GM19463 (cell line): ENCODE measurements around the gene SPECC1L.
A peak's percentile ranks its signal among the peaks of the same experiment; 100 is the strongest.
"Not testable (repeated sequence)": the region's sequence is repeated elsewhere in the genome, so short reads cannot be mapped to it uniquely, and the experiment has no call there.

Experiments used
- ATAC-seq: cut with Tn5 transposase; IDR thresholded peaks from one replicate; pipeline ENCODE4 v1.9.1; 2021; ENCODE audit warnings: mild to moderate bottlenecking, moderate library complexity; ENCODE audit not compliant: unreplicated experiment

Gene SPECC1L, protein sequence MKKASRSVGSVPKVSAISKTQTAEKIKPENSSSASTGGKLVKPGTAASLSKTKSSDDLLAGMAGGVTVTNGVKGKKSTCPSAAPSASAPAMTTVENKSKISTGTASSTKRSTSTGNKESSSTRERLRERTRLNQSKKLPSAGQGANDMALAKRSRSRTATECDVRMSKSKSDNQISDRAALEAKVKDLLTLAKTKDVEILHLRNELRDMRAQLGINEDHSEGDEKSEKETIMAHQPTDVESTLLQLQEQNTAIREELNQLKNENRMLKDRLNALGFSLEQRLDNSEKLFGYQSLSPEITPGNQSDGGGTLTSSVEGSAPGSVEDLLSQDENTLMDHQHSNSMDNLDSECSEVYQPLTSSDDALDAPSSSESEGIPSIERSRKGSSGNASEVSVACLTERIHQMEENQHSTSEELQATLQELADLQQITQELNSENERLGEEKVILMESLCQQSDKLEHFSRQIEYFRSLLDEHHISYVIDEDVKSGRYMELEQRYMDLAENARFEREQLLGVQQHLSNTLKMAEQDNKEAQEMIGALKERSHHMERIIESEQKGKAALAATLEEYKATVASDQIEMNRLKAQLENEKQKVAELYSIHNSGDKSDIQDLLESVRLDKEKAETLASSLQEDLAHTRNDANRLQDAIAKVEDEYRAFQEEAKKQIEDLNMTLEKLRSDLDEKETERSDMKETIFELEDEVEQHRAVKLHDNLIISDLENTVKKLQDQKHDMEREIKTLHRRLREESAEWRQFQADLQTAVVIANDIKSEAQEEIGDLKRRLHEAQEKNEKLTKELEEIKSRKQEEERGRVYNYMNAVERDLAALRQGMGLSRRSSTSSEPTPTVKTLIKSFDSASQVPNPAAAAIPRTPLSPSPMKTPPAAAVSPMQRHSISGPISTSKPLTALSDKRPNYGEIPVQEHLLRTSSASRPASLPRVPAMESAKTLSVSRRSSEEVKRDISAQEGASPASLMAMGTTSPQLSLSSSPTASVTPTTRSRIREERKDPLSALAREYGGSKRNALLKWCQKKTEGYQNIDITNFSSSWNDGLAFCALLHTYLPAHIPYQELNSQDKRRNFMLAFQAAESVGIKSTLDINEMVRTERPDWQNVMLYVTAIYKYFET

DNA sequence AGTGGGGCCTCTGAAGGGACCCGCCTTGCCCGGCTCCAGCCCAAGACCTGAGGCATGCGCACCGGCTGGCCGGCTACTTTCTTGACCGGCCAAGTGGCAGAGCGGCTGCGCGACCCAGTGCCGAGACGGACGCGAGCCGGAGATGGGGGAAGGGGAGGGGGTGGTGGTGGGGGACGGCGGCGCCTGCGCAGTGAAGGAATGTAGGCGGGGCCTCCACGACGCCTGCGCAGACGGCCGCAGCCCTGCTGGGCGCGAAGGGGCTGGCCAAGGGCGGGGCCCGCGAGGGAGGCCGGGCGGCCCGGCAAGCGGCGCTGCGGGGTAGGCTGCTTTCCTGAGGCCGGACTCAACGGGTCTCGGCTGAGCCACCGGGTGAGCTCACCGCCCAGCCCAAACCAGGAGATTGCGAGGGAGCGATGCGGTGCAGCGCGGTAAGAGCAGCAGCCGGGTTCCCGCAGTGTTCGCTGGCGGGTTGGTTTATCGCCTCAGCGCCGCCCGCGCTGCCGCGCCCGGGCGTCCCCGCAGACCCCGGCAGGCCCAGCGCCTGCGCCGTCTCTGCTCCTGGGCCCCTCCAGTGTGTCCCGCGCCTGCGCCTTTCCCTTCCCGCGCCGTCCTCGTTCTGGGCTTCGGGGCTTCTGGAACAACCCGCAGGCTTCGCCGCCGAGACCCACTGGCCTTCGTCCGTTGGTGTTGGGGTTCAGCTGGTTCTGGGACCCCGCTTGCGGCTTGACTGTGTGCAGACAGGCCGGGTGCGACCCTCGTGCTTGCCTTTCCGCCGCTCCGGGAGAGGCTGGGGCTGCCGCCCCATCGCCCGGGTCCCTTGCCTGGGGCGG is at the start of gene SPECC1L:
Gene SPECC1L (plus strand): TSS at position 276 of the 830 bp plus-strand sequence. CDS start 31,401 bp downstream, outside the sequence.
- ATAC-seq: peak; percentile 84

DNA sequence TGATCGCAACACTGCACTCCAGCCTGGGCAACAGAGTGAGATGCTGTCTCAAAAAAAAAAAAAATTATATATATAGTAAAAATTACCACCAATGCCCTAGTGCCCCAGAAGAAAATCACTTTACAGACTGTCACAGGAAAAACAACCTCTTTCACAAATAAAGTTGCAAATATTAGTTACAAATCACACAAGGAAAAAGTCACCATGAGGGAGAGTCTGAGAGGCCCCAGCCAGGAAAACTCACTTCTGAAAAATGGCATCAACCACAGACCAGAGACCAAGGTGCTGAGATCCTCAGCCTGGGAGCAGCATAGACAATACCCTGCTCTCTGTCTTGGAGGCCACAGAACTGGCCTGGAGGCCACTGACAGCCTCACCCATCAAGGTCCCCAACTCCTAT is 46.2 kb upstream of the SPECC1L start:
- ATAC-seq: no peak

DNA sequence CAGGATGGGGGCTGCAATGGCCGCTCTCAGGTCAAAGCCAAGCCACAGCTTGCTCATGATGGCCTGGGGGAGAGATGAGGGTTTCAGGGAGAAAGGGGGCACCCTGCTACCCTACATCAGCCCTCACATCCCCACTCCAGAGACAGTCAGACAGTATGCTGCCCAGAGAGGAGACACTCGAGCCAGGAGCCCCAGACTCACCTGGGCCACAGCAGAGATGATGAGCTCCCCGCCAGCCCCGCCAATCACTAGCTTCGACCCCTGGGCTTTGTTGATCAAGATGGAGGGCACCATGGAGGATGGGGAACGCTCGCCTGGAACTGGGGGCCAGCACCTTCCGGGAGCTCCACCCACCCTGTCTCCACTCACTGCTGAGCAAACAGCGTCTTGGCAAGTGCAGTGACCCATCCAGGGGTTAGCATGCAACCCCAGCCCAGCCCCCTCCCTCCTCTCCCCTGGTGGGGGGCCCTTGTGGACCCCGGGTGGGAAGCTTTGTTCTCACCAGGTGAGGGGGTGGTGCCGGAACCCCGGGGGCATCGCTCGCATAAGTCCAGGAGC is 45.5 kb upstream of the SPECC1L start:
- no peak for ATAC-seq

DNA sequence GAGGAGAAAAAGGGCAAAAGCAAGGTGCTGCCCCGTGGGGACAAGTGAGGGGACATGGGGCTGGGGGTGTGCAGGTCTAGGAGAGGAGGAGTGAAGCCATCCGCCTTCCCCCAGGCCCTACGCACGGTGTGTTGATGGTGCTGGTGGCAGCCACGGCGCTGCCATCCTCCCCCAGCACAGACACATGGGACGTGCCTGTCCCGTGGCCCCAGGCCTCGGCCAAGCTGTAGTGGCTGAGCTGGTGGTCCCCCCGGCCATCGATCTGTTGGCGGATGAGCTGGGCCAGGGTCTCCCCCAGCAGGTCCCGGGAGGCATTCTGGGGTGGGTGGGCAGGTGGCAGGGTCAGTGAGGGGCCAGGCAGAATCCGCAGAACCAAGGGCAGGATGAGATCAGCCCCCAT is 44.7 kb upstream of the SPECC1L start:
- no peak for ATAC-seq

DNA sequence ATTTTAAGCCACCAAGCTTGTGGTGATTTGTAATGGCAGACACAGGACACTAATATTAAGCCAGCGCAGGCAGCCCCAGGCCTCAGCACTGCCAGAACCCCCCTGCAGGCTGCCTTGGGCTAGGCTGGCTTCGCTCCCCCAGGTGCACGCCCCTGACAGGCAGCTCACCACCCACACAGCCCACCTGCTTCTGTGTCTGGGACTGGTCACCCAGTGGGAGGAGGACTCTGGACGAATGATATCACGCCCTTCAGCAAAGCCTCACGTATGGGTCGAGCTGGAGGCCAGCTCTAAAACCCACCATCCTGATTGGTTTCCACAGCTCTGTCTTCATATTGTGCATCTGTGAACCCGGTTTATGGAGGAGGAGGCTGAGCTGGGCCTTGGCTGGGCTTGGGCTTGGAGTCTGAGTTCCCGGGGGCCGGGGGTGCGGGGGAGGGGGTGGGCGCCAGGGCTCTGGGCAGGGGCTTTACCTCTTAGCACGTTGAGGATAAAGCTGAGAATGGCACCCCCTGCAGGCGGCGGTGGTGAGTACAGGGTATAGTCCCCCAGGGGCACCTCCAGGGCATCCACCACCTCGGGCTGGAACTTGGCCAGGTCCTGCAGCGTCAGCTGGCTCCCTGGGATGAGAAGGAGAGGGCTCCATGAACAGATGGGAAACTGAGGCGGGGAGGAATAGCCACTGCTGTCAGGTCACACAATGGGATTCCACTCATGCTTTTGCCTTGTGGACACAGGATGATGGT is 39.5 kb upstream of the SPECC1L start:
- no peak for ATAC-seq

DNA sequence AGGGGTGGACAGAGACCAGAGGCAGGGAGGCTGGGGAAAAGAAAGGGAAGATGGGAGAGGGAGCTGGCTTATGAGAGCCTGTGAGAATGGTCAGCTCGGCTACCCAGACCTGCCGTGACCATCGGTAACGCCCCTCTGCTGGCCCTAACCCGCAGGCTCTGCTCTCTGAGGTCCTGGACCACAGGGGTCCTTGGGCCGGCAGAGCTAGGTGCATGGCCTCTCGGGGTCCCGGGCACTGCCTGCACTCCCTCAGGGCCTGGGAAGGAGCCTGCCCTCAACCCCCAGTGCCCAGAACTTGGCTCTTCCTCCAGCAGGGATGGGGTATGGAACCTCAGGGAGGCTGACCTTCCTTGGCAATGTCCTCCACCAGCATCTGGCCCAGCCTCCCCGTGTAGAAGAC is 38.9 kb upstream of the SPECC1L start:
- no peak for ATAC-seq

DNA sequence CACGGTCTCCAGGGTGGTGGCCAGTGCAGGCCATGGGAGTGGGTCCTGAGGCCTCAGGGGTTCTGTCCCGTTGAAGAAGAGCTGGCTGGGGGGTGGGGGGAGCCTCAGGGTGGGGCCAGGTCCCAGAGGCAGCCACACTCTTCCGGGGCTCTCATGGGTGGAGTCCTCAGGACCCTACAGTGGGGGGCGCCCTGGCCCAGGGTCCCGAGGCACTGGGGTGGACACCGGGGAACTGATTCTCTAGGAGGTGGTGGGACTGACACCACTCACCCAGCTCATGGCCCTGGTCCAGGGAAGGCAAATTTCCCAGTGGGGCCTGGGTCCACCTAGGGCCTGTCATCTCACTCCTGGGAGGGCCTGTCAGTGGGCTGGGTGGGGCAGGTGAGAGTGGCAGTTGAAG is 38.5 kb upstream of the SPECC1L start:
- no peak for ATAC-seq

DNA sequence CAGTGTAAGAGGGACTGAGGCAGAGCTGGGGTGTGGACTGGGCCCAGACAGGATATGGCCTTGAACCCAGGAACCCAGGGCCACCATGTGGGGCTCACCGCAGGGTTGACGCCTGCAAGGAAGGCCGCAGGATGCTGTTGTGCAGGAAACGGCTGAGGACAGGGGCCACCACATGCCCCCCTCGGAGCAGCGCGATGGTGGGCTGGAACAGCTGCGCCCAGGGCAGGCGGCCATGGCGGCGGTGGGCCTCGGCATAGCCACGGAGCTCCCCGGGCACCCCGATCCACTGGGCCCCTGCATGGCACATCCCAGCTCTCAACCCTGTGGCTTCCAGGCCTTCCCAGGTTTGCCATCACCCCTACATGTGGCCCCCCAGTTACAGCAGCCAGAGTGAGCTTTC is 37.9 kb upstream of the SPECC1L start:
- no peak for ATAC-seq

DNA sequence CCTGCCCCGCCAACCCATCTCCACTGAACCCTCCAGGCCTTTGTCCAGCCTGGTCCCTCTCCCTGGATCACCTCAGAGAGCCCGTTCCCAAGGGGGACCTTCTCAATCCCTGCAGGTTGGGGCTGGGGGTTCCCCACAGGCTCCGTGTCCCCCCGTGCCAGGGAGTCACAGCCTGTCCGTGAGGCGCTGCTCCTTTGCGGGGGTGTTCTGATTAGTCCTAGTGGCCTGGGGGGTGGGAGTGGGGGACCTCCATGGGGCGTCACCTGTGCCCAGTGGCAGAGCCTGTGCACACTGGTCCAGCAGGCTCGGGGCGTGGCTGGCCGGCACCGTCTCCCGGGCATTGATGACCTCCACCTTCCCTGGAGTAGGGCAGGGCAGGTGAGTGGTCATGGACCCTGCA is 37.4 kb upstream of the SPECC1L start:
- ATAC-seq: no peak

DNA sequence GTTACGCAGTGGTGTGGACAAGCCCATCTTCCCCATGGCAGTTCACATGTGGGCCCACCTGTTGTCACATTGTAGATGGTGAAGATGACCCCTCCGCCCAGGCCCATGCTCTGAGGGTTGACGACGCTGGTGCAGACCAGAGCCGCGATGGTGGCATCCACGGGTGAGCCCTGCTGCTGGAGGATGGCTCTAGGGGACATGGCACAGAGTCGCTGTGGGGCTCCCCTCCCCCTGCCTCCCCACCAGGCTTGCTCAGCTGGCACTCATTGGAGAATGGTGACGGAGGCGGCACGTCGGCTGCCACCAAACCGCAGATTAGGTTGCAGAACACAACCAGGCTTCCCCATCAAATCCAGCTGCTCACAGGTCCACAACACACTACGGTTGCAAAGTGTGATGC is 36.8 kb upstream of the SPECC1L start:
- ATAC-seq: no peak

DNA sequence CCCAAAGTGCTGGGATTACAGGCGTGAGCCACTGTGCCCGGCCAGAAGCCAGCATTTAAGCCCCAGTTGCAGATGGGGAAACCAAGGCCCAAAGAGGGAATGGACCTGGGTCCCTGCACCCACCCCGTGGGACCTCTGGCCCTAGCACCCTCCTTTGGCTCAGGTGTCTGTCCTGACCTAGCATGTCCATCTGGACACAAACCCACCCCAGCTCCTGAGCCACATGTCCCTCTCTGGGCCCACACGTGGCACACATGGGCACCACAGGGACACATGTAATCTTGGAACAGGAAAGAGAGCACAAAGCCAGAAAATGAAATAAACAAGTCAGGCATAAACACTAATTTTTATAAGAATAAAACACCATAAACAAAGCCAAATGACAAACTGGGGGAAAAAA is 35.3 kb upstream of the SPECC1L start:
- ATAC-seq: no peak

DNA sequence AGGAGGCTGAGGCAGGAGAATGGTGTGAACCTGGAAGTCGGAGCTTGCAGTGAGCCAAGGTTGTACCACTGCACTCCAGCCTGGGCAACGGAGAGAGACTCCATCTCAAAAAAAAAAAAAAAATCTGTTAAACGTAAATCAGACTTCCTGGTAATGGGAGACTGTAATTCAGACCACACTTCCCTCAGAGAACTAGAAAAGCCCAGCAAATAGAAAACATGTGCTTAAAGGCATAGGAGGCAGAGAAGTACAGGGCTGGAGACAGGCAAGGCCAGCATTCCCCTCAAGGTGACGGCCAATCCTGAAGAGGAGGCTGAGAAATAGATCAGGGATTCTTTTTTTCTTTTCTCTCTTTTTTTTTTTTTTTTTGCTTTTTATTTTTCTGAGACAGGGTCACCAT is 34.0 kb upstream of the SPECC1L start:
- no peak for ATAC-seq

DNA sequence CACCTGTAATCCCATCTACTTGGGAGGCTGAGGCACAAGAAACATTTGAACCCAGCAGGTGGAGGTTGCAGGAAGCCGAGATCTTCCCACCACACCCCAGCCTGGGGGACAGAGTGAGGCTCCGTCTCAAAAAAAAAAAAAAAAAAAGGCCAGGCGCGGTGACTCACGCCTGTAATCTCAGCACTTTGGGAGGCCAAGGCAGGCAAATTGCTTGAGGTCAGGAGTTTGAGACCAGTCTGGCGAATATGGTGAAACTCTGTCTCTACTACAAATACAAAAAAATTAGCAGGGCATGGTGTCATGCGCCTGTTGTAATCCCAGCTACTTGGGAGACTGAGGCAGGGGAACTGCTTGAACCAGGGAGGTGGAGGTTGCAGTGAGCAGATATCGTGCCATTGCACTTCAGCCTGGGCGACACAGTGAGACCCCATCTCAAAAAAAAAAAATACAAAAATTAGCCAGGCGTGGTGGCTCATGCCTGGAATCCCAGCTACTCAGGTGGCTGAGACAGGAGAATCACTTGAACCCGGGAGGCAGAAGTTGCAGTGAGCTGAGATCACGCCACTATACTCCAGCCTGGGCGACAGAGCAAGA is 32.4 kb upstream of the SPECC1L start:
- ATAC-seq: not testable (repeated sequence)

DNA sequence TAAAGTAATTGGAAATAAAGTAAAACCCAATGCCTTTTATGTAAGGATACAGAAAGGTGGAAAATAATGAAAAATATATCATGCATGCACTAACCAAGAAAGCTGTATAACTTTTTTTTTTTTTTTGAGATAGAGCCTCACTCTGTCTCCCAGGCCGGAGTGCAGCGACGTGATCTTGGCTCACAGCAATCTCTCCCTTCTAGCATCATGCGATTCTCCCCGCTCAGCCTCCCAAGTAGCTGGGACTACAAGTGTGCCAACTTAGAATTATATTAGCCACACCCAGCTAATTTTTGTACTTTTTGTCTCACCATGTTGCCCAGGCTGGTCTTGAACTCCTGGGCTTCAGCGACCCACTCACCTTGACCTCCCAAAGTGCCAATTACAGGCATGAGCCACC is 30.2 kb upstream of the SPECC1L start:
- ATAC-seq: no peak

DNA sequence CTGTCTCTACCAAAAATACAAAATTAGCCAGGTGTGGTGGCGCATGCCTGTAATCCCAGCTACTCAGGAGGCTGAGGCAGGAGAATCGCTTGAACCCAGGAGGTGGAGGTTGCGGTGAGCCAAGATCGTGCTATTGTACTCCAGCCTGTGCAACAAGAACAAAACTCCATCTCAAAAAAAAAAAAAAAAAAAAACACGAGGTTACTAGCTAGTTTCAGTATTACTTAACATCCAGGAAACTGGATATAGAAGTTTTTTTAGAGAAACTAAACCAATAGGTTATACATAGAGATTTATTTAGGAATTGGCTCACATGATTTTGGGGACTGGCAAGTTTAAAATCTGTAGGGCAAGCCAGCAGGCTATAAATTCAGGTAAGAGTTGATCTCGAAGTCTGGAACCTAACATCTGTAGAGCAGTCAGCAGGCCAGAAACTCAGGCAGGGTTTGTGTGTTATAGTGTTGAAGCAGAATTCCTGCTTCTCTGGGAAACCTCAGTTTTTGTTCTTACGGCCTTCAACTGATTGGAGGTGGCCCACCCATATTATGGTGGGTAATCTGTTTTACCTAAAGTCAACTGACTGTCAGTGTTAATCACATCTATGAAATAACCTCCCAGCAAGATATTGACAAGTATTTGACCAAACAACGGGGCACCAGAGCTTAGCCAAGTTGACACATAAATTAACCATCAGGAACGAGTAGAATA is 29.5 kb upstream of the SPECC1L start:
- ATAC-seq: not testable (repeated sequence)

DNA sequence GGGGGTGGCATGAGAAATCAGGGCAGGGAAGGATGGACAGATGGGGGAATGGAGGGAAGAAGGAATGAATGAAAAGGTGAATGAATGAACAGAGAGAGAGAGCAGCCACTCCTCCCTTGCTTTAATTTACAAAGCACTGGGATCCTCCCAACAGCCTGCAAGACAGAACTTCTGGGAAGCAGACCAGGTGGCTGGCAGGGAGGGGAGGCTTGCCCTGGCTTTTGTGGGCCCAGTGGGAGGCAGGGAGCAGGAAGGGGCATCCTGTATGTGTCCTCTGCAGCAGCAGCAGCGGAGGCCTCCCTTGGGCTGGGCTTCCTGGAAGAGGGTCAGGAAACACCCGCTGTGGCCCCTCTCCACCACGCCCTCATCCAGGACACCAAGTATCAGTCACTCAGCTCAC is 27.2 kb upstream of the SPECC1L start:
- not testable (repeated sequence) for ATAC-seq

DNA sequence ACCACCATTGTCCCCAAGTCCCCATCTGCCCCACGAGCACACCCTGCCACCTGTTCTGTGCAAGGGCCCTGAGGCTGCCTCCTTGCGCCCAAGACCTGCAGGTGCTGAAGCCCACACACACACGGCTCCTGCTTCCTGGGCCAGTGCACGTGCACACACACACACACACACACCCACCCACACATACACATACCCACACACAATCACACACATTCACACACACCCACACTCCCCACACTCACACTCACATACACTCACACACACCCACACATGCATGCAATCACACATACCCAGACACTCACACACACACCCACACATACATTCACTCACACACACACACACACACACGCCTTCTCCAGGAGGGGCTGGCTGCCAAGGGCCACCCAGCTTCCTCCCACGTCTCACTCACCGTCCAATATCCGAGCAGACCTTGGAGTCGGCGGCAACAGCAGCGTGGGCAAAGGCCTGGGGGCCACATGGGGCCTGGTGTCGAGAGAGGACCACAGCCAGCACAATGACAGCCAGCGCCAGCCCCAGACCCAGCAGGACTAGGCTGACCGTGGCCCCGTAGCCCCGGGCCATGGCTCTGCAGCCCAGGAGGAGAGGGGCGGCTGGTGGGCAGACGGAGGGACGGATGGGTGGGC is 26.4 kb upstream of the SPECC1L start:
- ATAC-seq: no peak

DNA sequence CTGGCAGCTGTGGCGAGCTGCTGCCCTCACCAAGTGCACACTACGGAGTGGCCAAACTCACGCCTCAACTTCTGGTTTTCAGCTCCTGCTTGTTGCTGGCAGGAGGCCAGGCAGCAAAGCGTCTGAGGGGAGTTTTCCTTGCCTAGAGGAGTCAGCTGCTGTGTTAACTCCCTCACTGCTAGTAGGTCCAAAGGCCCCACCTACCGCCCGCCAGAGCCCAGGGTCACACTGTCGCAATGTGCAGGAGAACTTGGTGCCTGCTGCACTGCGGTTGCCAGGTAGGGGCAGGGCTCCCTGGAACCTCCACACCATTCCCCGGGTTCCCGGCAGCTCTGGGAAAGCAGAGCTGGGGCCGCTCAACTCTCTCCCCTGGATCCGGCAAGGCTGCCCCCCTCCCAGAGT is 25.6 kb upstream of the SPECC1L start, which contains the start of gene GGT5:
Gene GGT5 (minus strand): TSS at position 53 of the 402 bp plus-strand sequence. CDS start 357 bp downstream, outside the sequence.
- ATAC-seq: not testable (repeated sequence)
